ENCODE results near the gene SPEF2. TPM values are rescaled to one million over a fixed set of nuclear protein-coding genes. Genes with fewer than 3 reads are reported as not detected.

Gene SPEF2
- total and polyA plus RNA-seq, 2 experiments from 2014 or later: 0.17 to 0.21 TPM

DNA sequence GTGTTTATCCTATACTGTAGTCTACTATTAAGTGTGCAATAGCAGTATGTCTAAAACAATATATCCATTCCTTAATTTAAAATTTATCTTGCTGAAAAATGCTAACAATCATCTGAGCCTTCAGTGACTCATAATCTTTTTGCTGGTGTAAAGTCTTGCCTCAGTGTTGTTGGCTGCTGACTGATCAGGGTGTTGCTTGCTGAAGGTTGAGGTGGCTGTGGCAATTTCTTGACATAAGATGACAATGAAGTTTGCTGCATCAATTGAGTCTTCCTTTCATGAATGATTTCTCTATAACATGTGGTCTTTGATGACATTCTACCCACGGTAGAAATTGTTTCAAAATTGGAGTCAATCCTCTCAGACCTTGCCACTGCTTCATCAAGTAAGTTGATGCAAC lies 24.3 kb upstream of the SPEF2 start:
- Mint-ChIP-seq H3K36me3 (ENCODE audit: low read depth) (no peaks in the 10 kb centered on the region; the same call in 2 of the 3 replicates), H3K27me3 (ENCODE audit: insufficient read depth, low read depth, poor library complexity) (no peaks in the 10 kb centered on the region), H3K27ac (no peak overlapping the region), H3K4me3 (no peak overlapping the region), H3K9me3 (no peaks in the 10 kb centered on the region; the same call in 2 of the 3 replicates), H3K4me1 (peaks cover 2% of the 10 kb centered on the region; the same call in 1 of the 3 replicates)
- Histone ChIP-seq H4K20me1 (replicated peaks; ENCODE audit: insufficient read depth) (no peaks in the 10 kb centered on the region), H3K4me3 (no peak overlapping the region), H3F3A (replicated peaks; ENCODE audit: low read depth) (no peaks in the 10 kb centered on the region), H3K36me3 (ENCODE audit: insufficient read depth) (no peaks in the 10 kb centered on the region), H3K4me2 (no peak overlapping the region), H3K9me2 (ENCODE audit: insufficient read depth) (no peaks in the 10 kb centered on the region), H3K4me1 (ENCODE audit: insufficient read depth) (no peaks in the 10 kb centered on the region), H2AFZ (no peak overlapping the region), H3K79me2 (replicated peaks; ENCODE audit: insufficient read depth) (no peaks in the 10 kb centered on the region), H3K27me3 (ENCODE audit: insufficient read depth) (no peaks in the 10 kb centered on the region), H3K27ac (ENCODE audit: low read depth) (no peak overlapping the region)
- TF ChIP-seq EZH2 (IDR thresholded peaks at IDR 0.05; ENCODE audit: low read depth, unreplicated experiment) (no peak), ZNF331 (CRISPR knock-in tag; IDR thresholded peaks at IDR 0.05; ENCODE audit: low read depth) (no peak), CTCF (conservative IDR thresholded peaks at IDR 0.05; ENCODE audit: low read depth in 2 of 2) (no peak), CREB1 (CRISPR knock-in tag; IDR thresholded peaks at IDR 0.05; ENCODE audit: low read depth) (no peak), JUNB (IDR thresholded peaks at IDR 0.05; ENCODE audit: unreplicated experiment) (no peak), EZH2phosphoT487 (IDR thresholded peaks at IDR 0.05; ENCODE audit: unreplicated experiment) (no peak), STAT1 (IDR thresholded peaks at IDR 0.05; ENCODE audit: unreplicated experiment) (no peak), ZNF462 (CRISPR knock-in tag; IDR thresholded peaks at IDR 0.05) (no peak), NANOG (IDR thresholded peaks at IDR 0.05; ENCODE audit: borderline replicate concordance) (no peak), ZNF114 (CRISPR knock-in tag; IDR thresholded peaks at IDR 0.05) (no peak)
- TF ChIP-seq, protein P1, sequence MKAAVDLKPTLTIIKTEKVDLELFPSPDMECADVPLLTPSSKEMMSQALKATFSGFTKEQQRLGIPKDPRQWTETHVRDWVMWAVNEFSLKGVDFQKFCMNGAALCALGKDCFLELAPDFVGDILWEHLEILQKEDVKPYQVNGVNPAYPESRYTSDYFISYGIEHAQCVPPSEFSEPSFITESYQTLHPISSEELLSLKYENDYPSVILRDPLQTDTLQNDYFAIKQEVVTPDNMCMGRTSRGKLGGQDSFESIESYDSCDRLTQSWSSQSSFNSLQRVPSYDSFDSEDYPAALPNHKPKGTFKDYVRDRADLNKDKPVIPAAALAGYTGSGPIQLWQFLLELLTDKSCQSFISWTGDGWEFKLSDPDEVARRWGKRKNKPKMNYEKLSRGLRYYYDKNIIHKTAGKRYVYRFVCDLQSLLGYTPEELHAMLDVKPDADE (IDR thresholded peaks at IDR 0.05): no peak
- TF ChIP-seq, protein P2, sequence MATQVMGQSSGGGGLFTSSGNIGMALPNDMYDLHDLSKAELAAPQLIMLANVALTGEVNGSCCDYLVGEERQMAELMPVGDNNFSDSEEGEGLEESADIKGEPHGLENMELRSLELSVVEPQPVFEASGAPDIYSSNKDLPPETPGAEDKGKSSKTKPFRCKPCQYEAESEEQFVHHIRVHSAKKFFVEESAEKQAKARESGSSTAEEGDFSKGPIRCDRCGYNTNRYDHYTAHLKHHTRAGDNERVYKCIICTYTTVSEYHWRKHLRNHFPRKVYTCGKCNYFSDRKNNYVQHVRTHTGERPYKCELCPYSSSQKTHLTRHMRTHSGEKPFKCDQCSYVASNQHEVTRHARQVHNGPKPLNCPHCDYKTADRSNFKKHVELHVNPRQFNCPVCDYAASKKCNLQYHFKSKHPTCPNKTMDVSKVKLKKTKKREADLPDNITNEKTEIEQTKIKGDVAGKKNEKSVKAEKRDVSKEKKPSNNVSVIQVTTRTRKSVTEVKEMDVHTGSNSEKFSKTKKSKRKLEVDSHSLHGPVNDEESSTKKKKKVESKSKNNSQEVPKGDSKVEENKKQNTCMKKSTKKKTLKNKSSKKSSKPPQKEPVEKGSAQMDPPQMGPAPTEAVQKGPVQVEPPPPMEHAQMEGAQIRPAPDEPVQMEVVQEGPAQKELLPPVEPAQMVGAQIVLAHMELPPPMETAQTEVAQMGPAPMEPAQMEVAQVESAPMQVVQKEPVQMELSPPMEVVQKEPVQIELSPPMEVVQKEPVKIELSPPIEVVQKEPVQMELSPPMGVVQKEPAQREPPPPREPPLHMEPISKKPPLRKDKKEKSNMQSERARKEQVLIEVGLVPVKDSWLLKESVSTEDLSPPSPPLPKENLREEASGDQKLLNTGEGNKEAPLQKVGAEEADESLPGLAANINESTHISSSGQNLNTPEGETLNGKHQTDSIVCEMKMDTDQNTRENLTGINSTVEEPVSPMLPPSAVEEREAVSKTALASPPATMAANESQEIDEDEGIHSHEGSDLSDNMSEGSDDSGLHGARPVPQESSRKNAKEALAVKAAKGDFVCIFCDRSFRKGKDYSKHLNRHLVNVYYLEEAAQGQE (IDR thresholded peaks at IDR 0.05; ENCODE audit: unreplicated experiment): no peak
- DNase-seq (ENCODE audit: low spot score) (no peak), ATAC-seq (no peak)
